Activated CD4-positive, alpha-beta T cell treated with anti-CD3 and anti-CD28 coated beads for 36 hours (primary cell): ENCODE data around the gene KRT6A. TPM values are rescaled to one million over a fixed set of nuclear protein-coding genes. Genes with fewer than 3 reads are reported as not detected.

Experiments
- ATAC-seq: fragments of 200-7000 bp; cut with Tn5 transposase; one replicate; pipeline ENCODE4 v1.10.0; 2021; ENCODE audit warnings: mild to moderate bottlenecking, moderate library complexity
- CTCF ChIA-PET: fragments of 350-600 bp; sonication (Branson Sonifier 250); formaldehyde crosslinking; loops from one replicate; lab custom pipeline; 2021; ENCODE audit warnings: antibody characterized with exemption; lab: Charles Lee
- POLR2A ChIA-PET: fragments of 350-600 bp; sonication (Branson Sonifier 250); formaldehyde crosslinking; loops from one replicate; lab custom pipeline; 2021; ENCODE audit warnings: antibody characterized with exemption, inconsistent platforms; lab: Charles Lee
- DNase-seq: peaks from one replicate; pipeline ENCODE4 v3.0.0-alpha.2; 2020
- H3K27ac Mint-ChIP-seq: one replicate; pipeline ENCODE4 v1.8.0; 2021; ENCODE audit warnings: mixed read lengths
- H3K27me3 Mint-ChIP-seq: one replicate; pipeline ENCODE4 v1.8.0; 2021; ENCODE audit warnings: mixed read lengths
- H3K36me3 Mint-ChIP-seq: one replicate; pipeline ENCODE4 v1.8.0; 2021; ENCODE audit warnings: low read depth, mixed read lengths
- H3K4me1 Mint-ChIP-seq: one replicate; pipeline ENCODE4 v1.8.0; 2021; ENCODE audit warnings: mixed read lengths
- H3K4me3 Mint-ChIP-seq: one replicate; pipeline ENCODE4 v1.8.0; 2021; ENCODE audit warnings: mild to moderate bottlenecking, moderate library complexity, mixed read lengths
- H3K9me3 Mint-ChIP-seq: one replicate; pipeline ENCODE4 v1.8.0; 2021; ENCODE audit warnings: low read depth, mixed read lengths
- intact Hi-C, 2 experiments: fragments of 100-400 bp; cut with DNase I in 1 of 2; cut with micrococcal nuclease in 1 of 2; formaldehyde crosslinking; loops; one replicate each; pipeline versions ENCODE4 v1.14.2 to v1.15.1; 2022 to 2024; cut with DNase I, micrococcal nuclease
- total RNA-seq, 2 experiments: library from RNA; stranded (reverse); gene quantifications; one replicate each; pipeline ENCODE4 v1.2.3, GENCODE V29; 2021

KRT6A gene
- total RNA-seq, 2 experiments from 2014 or later, result not detected

DNA sequence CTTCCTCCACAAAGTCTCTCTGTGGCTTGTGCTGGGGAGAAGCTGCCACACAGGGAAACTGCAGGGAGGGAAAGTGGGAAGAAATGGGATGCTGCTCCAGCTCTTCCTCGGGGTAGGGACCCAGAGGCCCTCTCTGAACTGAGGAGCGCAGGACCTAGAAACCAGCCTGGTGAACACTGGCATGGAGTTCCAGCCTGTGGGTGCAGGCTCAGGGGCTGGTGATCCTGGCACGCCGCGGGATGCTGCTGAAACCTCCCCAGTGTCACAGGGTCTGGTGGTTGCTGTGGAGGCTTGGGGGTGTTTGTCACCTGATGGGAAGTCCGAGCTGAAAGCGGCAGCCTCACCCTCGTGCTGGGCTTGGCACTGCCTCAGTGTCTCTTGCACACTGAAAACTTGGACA is 53.6 kb downstream of the KRT6A start:
- H3K27ac Mint-ChIP-seq, result no peak overlapping the region
- DNase-seq (no peak), ATAC-seq (no peak)
- peaks cover 22% of the 10 kb centered on the region for H3K27me3 Mint-ChIP-seq
- CTCF ChIA-PET, result no interaction called here
- no peaks in the 10 kb centered on the region for H3K4me1 Mint-ChIP-seq
- H3K9me3 Mint-ChIP-seq, result no peaks in the 10 kb centered on the region
- H3K4me3 Mint-ChIP-seq, result no peak overlapping the region
- no peaks in the 10 kb centered on the region for H3K36me3 Mint-ChIP-seq
- intact Hi-C loops, result no loop called here
- POLR2A ChIA-PET, result interaction anchor here (0.5 kb wide), 1 partner anchor 27 kb away, joined by 3 read pairs; no protein-coding TSS in a partner anchor

DNA sequence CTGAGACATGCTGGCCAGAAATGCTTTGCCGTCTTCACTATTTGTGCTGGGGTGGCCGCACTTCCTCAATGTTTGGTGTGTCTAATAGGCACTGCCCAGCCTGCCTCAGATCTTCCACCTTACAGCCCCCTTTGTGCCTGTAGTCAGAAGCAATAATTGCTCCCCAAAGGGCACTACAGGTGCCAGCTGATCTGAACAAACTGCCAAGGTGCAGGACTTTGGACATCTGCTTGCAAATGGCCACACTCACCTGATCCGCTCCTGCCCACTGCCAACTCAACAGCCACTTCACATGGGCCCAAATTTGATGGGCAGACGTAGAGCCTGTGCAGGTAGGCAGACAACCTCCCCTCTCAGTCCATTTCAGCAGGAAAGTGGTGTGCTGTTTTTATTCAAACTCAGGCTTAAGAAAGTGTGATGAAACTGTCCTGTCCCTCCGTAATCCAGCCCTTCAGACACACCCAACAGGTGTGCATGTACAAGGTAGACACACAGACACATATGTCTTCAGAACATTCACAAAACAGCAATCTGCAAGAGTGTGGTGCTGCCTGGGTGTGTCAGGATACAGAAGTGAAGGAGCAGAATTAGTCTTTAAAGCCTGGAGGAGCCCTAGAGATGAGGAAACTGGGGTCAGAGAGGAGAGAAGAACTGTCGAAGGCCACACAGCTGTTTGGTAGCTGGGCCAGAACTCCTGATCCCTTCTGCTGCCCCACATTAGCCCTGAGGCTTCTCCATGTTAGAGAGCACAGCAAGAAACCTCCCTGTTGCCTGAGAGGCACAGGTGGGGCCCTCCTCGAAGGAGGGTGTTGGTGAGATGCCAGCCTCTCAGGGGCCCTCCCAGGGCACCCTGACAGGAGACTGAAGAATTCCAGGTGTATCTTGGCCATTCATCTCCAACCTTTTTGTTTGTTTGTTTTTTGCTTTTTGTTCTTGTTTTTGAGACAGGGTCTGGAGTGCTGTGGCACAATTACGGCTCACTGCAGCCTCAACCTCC is 54.5 kb downstream of the KRT6A start:
- Mint-ChIP-seq H3K36me3 (no peaks in the 10 kb centered on the region), H3K4me1 (no peaks in the 10 kb centered on the region), H3K4me3 (no peak overlapping the region), H3K9me3 (no peaks in the 10 kb centered on the region), H3K27ac (no peak overlapping the region), H3K27me3 (peaks cover 22% of the 10 kb centered on the region)
- DNase-seq (no peak), ATAC-seq (no peak)
- CTCF ChIA-PET, result no interaction called here
- POLR2A ChIA-PET, result no interaction called here
- intact Hi-C loops, result no loop called here

DNA sequence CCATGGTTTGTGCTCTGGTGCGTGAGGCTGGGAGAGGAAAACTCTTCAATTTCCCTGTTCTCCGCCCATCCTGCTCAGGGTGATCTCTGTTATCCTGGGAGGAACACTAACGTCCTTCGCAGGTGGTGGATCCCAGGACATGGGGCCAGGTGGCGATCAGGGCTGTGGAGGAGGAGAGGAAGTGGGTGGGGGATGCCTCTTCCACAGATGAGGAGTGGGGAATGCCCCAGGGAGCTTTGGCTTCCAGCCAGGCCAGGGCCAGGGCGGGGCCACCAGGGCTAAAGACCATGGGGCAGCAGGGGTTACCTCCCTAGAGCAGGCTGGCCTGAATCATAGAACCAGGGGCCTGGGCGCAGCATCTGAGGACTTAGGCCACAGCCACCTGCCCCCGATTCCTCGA is 55.5 kb downstream of the KRT6A start:
- ChIA-PET POLR2A (no interaction called here), CTCF (no interaction called here)
- no peaks in the 10 kb centered on the region for H3K36me3 Mint-ChIP-seq
- peaks cover 16% of the 10 kb centered on the region for H3K27me3 Mint-ChIP-seq
- H3K27ac Mint-ChIP-seq, result no peak overlapping the region
- no peak overlapping the region for H3K4me3 Mint-ChIP-seq
- H3K4me1 Mint-ChIP-seq, result no peaks in the 10 kb centered on the region
- H3K9me3 Mint-ChIP-seq, result no peaks in the 10 kb centered on the region
- no peak for ATAC-seq
- DNase-seq, result no peak
- intact Hi-C loops, result no loop called here

Other genes starting within 250 kb of the KRT6A start
- not detected for gene KRT86, start 218.6 kb downstream of the KRT6A start, total RNA-seq
- not detected for gene KRT81, start 201.7 kb downstream of the KRT6A start, total RNA-seq
- not detected for gene KRT83, start 171.9 kb downstream of the KRT6A start, total RNA-seq
- not detected for gene KRT85, start 125.8 kb downstream of the KRT6A start, total RNA-seq
- not detected for gene KRT84, start 107.6 kb downstream of the KRT6A start, total RNA-seq
- not detected for gene KRT82, start 86.9 kb downstream of the KRT6A start, total RNA-seq
- gene KRT75, start 58.9 kb downstream of the KRT6A start, total RNA-seq, result not detected
- not detected for gene KRT6B, start 41.1 kb downstream of the KRT6A start, total RNA-seq
- not detected for gene KRT6C, start 19.5 kb downstream of the KRT6A start, total RNA-seq
- not detected for gene KRT5, start 27.1 kb upstream of the KRT6A start, total RNA-seq
- not detected for gene KRT71, start 59.9 kb upstream of the KRT6A start, total RNA-seq
- not detected for gene KRT74, start 80.6 kb upstream of the KRT6A start, total RNA-seq
- gene KRT72, start 108.2 kb upstream of the KRT6A start, total RNA-seq, result 1 to 10 TPM; 3.2 TPM
- 1 to 10 TPM; 1.7 to 1.9 TPM for gene KRT73, start 125.3 kb upstream of the KRT6A start, total RNA-seq
- not detected for gene KRT2, start 159.0 kb upstream of the KRT6A start, total RNA-seq
- gene KRT1, start 187.2 kb upstream of the KRT6A start, total RNA-seq, result not detected
- gene KRT77, start 210.3 kb upstream of the KRT6A start, total RNA-seq, result not detected